Activated T-helper 9 cell treated with anti-CD3 and anti-CD28 coated beads, Interleukin-2, amount 50 U/mL, for 16 hours (primary cell): Measurements from ENCODE around the gene TRIOBP.
"Not testable (repeated sequence)": the region's sequence is repeated elsewhere in the genome, so short reads cannot be mapped to it uniquely, and the experiment has no call there.

Source experiments
- DNase-seq: peaks from one replicate; pipeline ENCODE4 v3.0.0-alpha.2; 2020; ENCODE audit warnings: low read depth

Gene TRIOBP

GRCh38 chr22:37775785-37776638 lies 79.2 kb downstream of the TRIOBP start:
- DNase-seq, result no peak

DNA sequence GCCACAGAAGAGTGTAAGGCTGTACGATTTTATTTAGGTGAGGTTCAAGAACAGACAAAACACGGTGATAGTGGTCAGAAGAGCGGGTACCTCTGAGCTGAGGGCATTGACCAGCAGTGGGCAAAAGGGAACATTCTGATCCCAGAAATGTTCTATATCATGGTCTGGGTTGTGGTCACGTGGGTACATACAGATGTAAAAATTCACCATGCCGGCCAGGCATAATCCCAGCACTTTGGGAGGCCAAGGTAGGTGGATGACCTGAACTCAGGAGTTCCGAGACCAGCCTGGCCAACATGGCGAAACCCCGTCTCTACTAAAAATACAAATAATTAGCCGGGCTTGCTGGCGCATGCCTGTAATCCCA lies 79.8 kb downstream of the TRIOBP start:
- no peak for DNase-seq

DNA sequence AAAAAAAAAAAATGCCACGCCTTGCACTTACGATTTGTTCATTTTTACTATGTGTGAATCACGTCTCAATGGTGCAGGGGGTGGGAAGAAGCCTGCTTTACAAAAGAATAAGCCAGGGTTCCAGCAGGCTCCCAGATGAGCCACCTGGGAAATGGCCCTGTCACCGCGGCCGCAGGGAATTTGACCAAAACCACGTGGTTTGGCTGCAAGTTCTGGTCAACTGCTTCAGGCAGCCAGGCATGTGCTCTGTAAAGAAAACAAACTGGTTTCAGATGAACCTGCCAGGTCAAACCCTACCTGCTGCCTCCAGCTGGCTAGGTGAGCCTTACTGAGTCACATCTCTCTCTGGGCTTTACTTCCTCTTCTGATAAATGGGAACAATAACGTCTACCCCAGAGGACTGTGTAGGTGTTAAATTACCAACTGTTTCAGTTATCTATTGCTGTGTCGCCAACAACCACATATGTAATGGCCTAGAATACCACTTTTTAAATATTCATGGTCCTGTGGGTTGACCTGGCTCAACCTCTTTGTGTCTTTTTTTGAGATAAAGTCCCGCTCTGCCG lies 80.4 kb downstream of the TRIOBP start:
- no peak for DNase-seq

DNA sequence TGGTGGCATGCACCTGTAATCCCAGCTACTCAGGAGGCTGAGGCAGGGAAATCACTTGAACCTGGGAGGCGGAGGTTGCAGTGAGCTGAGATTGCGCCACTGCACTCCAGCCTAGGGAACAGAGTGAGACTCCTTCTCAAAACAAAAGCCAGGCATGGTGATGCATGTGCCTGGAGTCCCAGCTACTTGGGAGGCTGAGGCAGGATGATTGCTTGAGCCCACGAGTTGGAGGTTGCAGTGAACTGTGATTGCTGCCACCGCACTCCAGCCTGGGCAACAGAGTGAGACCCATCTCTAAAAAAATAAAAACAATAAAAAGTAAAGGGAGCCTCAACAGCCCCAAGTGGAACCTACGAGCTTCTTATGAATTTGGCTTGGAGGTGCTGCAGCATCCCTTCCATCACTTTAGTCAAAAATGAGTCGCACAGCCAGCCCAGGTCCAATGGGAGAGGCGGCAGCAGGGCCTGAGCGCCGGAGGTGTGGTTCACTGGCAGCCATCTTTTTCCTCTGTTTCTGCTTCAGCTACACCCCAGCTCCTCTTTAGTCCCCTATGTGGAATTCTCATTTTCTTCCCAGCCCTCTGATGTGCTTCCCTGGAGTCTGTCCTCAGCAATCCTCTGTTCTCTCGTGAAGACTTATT lies 81.6 kb downstream of the TRIOBP start:
- DNase-seq, result no peak

- DNase-seq, result no peak
These were observed 84.7 kb downstream of the TRIOBP start for GRCh38 chr22:37781434-37782059.

DNA sequence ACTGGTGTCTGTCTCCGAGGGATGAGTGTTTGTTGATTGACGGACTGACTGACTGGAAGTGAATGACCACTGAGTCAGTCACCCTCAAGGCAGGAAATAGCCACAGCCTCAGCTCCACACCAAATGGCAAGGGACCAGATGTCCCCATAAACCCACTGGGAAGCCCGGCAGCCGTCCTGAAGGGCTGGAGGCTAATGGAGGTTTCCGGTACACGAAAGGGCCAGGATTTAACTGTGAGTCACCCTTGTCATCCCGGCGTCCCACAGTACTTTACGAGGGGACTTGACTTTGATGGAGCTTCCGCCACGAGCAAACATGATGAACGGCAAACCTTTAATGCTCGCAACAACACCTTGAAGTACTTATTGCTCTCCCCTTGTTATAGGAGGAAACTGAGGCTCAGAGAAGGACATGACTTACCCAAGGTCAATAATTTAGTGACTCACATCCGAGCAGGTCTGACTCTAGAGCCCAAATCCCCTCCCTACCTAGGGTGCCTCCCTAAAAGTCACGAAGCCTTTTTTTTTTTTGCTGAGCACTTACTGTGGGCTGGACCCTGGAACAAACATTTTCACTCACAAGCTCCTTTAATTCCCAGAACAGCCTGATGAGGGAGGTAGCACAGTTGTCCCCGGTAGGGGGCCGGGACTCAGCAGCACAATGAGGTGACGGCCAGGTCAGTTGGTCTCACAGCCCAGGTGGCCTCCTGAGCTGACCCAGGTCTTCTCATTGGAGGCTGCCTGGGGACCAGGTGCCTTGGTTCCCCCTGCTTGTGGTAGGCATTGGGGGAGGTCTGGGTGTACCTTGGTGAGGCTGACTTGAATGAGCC lies 85.7 kb downstream of the TRIOBP start:
- no peak for DNase-seq

DNA sequence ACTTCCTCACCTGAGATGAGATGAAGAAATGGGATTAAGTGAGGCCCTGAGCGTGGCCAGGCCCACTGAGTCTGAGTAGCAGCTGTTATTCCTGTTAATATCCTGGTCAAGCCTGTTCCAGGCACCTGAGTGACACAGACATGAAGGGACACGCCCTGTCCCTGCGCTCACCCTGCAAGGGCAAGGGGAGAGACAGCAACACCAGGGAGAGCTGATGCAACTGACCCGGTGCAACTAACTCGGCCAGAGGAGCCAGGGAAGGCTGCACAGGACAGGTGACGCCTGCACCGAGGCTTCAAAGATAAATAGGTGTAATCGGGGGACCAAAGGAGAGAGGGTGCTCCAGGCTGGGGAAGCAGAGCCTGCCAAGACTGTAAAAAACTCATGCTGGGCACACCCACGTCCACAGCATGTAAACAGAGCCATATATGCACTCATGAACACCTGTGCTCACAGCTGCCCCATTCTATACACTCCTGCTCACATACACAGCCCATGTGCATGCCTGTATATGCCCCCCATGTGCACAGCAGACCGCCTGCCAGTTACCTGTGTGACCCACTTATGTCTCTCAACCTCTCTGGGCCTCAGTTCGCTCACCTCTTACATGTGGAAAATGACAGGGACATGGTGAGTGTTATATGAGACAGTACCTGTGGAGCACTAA lies 88.1 kb downstream of the TRIOBP start:
- no peak for DNase-seq

- DNase-seq, result no peak
These were observed 93.4 kb downstream of the TRIOBP start for GRCh38 chr22:37790234-37790633.

DNA sequence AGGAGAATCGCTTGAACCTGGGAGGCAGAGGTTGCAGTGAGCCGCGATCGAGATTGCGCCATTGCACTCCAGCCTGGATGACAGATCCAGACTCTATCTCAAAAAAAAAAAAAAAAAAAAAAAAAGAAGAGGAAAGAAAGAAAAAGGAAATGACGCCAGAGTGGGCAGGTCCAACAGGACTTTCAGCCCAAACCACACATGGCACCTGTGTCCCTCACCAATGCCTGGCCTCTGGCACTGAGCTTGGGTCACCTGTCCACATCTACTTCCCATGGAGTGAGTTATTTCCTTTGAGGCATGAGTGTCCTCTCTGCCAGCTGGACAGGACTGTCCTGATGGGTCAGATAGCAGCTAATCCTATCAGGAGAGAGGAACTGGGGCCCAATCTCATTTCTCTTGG lies 95.6 kb downstream of the TRIOBP start:
- DNase-seq, result no peak

- DNase-seq, result no peak
These were observed 97.5 kb downstream of the TRIOBP start for GRCh38 chr22:37794376-37794775.

DNA sequence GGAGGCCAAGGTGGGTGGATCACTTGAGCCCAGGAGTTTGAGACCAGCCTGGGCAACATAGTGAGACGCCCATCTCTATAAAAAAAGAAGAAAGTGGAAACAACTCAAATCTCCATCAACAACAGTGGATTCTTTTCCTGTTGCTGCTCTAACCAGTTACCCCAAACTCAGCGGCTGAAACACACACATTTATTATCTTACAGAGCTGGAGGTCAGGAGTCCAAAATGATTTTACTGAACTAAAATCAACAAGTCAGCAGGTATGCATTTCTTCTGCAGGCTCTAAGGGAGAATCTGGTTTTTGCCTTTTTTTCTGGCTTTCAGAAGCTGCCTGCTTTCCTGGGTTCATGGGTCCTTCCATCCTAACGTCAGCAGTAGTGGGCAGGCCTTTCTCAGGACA lies 99.2 kb downstream of the TRIOBP start:
- no peak for DNase-seq

DNA sequence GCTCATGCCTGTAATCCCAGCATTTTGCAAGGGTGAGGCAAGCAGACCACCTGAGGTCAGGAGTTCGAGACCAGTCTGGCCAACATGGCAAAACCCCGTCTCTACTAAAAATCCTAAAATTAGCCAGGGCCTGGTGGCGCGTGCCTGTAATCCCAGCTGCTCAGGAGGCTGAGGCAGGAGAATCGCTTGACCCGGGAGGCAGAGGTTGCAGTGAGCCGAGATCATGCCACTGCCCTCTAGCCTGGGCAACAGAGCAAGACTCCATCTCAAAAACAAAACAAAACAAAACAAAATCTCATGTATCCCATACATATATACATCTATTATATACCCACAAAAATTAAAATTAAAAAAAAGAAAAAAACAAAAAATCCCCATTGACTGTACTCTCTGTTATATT lies 100.4 kb downstream of the TRIOBP start:
- DNase-seq, result not testable (repeated sequence)

DNA sequence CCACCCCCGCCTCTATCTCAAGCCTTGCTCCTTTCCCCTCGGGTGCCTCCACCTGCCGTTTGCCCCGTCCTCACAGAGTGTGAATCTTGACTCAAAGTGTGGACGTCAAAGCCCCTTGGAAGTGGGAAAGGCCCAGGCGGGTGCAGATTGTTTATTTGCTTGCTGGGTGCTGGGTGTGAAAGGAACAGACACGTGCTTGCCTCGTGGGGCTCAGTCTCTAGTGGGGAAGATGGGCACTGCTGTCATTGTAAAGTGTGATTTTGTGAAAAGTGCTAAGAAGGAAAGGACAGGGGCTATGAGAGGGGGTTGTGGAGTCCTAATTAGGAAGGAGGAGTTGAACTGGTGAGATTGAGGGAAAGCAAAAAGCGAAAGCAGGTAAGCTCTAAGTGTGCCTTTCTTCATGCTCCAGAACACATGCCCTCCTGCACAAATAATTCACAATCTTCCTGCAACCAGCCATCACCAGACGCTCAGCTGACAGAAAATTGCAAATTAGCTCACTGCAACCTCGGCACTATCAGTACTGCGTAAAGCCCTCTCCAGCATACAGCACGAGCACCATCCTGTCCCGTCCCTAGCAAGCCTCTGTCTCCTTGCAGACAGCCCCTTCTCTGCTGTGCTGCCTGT lies 101.1 kb downstream of the TRIOBP start:
- DNase-seq, result no peak

- not testable (repeated sequence) for DNase-seq
These were observed 103.1 kb downstream of the TRIOBP start for GRCh38 chr22:37799979-37800378.

DNA sequence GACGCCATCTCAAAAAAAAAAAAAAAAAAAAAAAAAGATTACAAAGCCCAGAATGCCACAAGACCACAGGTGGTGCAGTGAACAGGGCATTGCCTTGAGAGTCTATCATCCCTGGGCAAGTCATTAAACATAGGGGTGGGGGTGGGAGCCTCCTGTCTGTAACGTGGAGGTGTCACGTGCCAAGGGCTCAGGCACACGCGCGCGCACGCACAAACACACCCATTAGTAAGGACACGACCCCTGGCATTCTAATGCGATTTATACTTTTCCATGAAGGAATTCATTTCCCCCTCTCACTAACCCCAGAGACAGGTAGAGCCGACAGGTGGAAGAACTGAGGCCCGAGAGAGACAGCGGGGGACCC lies 105.1 kb downstream of the TRIOBP start:
- DNase-seq, result no peak

GRCh38 chr22:37802310-37803194 lies 105.7 kb downstream of the TRIOBP start:
- no peak for DNase-seq

DNA sequence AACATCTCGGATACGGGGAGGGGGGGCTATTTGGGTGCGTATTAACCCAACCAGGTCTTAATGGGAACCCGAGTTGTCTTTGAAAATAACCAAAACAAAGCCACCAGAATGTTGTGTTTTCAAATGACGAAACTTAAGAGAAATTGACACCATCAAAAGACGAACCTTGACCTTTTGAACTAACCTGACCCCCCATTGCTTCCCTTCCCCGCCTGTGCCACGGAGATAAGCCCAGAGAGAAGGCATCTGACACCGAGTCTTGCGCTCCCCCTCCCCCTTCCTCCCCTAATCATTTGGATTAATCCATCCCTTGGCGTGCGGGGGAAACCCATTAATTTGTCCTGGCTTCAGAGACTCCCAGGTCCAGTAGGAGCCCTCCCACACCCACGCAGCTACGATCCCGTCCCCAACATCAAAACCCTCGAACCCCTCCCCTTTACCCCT lies 106.4 kb downstream of the TRIOBP start:
- DNase-seq, result no peak

DNA sequence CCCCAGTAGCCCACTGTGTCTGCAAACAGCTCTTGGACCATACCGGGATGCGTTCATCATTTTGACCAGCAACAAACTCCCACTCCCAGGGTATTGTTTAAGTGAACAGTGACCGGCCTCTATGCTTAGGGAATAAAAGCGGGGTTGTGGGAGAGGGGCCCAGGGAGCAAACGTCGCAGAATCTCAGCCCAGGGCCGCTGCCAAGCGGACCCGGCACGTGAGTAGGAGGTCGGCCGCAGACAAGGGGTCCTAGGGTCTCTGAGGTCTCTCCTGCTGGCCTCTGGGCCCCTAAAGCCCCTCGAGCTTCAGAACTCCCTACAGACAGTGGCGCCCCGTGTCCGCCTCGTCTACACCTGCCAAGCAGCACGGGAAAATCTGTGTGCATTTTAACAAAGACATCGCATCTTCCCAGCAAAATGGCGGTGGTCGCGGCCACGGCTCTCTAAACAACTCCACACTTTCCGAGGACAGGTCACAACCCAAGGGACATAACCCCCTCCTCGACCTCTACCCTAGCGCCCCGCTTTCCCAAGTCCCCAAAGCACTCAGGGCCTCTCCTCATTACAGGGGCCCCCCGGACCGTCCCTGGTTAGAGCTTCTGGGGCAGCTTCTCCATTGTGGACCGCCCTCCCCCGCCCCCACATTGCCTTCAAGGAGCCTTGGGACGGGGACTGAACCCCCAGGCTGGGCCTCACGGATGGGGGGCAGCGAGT lies 106.9 kb downstream of the TRIOBP start:
- no peak for DNase-seq

- no peak for DNase-seq
These were observed 107.6 kb downstream of the TRIOBP start for GRCh38 chr22:37804352-37804880.
